HepG2 (cell line): ENCODE measurements around the gene RPAP2. TPM values are rescaled to one million over a fixed set of nuclear protein-coding genes. Genes with fewer than 3 reads are reported as not detected.
A peak's percentile ranks its signal among the peaks of the same experiment; 100 is the strongest.

Experiments used
- CENPT ChIP-seq: sonication (generic); formaldehyde crosslinking; IDR thresholded peaks from 2 replicates; pipeline ENCODE4 v1.8.0; 2022; ENCODE audit warnings: low read depth, mild to moderate bottlenecking, moderate library complexity, missing genetic modification reagents
- DMAP1 ChIP-seq: IDR thresholded peaks from 2 replicates; pipeline ENCODE4 v1.6.1; 2016
- FOXA1 ChIP-seq, 2 experiments: fragments of 450-650 bp in 1 of 2; sonication (generic) in 1 of 2; formaldehyde crosslinking in 1 of 2; IDR thresholded peaks; 2 replicates each; pipeline versions ENCODE4 v1.4.0 to v1.6.1; 2016 to 2020; ENCODE audit warnings: missing genetic modification reagents in 1 of 2
- FOXA3 ChIP-seq: IDR thresholded peaks from 2 replicates; pipeline ENCODE4 v1.6.1; 2016; ENCODE audit warnings: missing genetic modification reagents, missing compliant biosample characterization
- NONO ChIP-seq, 2 experiments: fragments of 450-650 bp in 1 of 2; sonication (generic) in 1 of 2; formaldehyde crosslinking in 1 of 2; IDR thresholded peaks in 1 of 2; conservative IDR thresholded peaks in 1 of 2; 2 replicates each; pipeline versions ENCODE4 v1.6.1 to v1.8.0; 2017 to 2022; ENCODE audit warnings: mild to moderate bottlenecking in 1 of 2, missing genetic modification reagents in 1 of 2, moderate library complexity in 1 of 2
- RARA ChIP-seq: IDR thresholded peaks from 2 replicates; pipeline ENCODE4 v1.6.1; 2016; ENCODE audit warnings: missing genetic modification reagents, missing compliant biosample characterization
- THAP7 ChIP-seq: sonication (generic); formaldehyde crosslinking; IDR thresholded peaks from 2 replicates; pipeline ENCODE4 v1.8.1; 2023; ENCODE audit warnings: mild to moderate bottlenecking, missing genetic modification reagents
- ZC3H13 ChIP-seq: sonication (generic); formaldehyde crosslinking; IDR thresholded peaks from 2 replicates; pipeline ENCODE4 v1.8.1; 2023; ENCODE audit warnings: mild to moderate bottlenecking, missing genetic modification reagents, moderate library complexity
- ZHX2 ChIP-seq, 2 experiments: sonication (generic) in 1 of 2; formaldehyde crosslinking in 1 of 2; IDR thresholded peaks; 2 replicates each; pipeline versions ENCODE4 v1.6.1 to v1.9.0; 2014 to 2022; ENCODE audit warnings: antibody characterized with exemption in 1 of 2, borderline replicate concordance in 1 of 2, inconsistent platforms in 1 of 2, low read depth in 1 of 2, missing genetic modification reagents in 1 of 2
- ZMYM3 ChIP-seq: sonication (generic); formaldehyde crosslinking; IDR thresholded peaks from 2 replicates; pipeline ENCODE4 v1.5.1; 2020; ENCODE audit warnings: mild to moderate bottlenecking, missing genetic modification reagents
- ZNF142 ChIP-seq: sonication (generic); formaldehyde crosslinking; IDR thresholded peaks from 2 replicates; pipeline ENCODE4 v1.4.0; 2020; ENCODE audit warnings: missing genetic modification reagents
- ZNF230 ChIP-seq: sonication (generic); formaldehyde crosslinking; IDR thresholded peaks from 2 replicates; pipeline ENCODE4 v1.4.0; 2020; ENCODE audit warnings: mild to moderate bottlenecking, missing genetic modification reagents
- ZNF232 ChIP-seq: sonication (generic); formaldehyde crosslinking; IDR thresholded peaks from 2 replicates; pipeline ENCODE4 v1.4.0; 2020; ENCODE audit warnings: missing genetic modification reagents, borderline replicate concordance
- ZNF891 ChIP-seq: sonication (generic); formaldehyde crosslinking; IDR thresholded peaks from 2 replicates; pipeline ENCODE4 v1.5.0; 2020; ENCODE audit warnings: mild to moderate bottlenecking, missing genetic modification reagents
- polyA plus RNA-seq, 8 experiments: library from polyadenylated mRNA; depleted of rRNA in 3 of 8; stranded (reverse) in 7 of 8; unstranded in 1 of 8; fragments of >200 nt; fragmentation: Illumina TruSeq in 4 of 8; extraction: Trizol in 4 of 8; gene quantifications; 2 replicates each; pipeline versions ENCODE4 v1.2.1 to v1.2.3, GENCODE V29; 2011 to 2016; ENCODE audit warnings: low read depth in 4 of 8, missing spikeins in 1 of 8, mixed read lengths in 1 of 8; ENCODE audit not compliant: insufficient read depth in 1 of 8
- total RNA-seq, 5 experiments: library from RNA; depleted of rRNA; stranded (reverse); fragments of >200 nt; fragmentation: Illumina TruSeq; extraction: Trizol; gene quantifications; 2 replicates each; pipeline ENCODE4 v1.2.3, GENCODE V29; 2016; ENCODE audit warnings: low read depth in 1 of 5

The RPAP2 gene
- total and polyA plus RNA-seq, 2 of the 13 experiments (the other 11 are each of a cell fraction or from before 2014, with no cell fraction given): 10.0 to 34.8 TPM

- TF ChIP-seq NONO (IDR thresholded peaks at IDR 0.05) (no peak), NONO (CRISPR knock-in tag; conservative IDR thresholded peaks at IDR 0.05) (peak; percentile 62; the same call in 1 of the 2 replicates), FOXA1 (IDR thresholded peaks at IDR 0.05) (no peak), FOXA1 (CRISPR knock-in tag; IDR thresholded peaks at IDR 0.05) (0 out of 2 replicates have a peak, but pooled peaks have one; percentile 21), ZHX2 (IDR thresholded peaks at IDR 0.05; ENCODE audit: low read depth) (no peak), ZHX2 (CRISPR knock-in tag; IDR thresholded peaks at IDR 0.05; ENCODE audit: borderline replicate concordance) (no peak; the same call in 1 of the 2 replicates), THAP7 (CRISPR knock-in tag) (peak; percentile 85; the same call in 1 of the 2 replicates), FOXA3 (CRISPR knock-in tag) (peak; percentile 29; the same call in 1 of the 2 replicates), RARA (CRISPR knock-in tag) (peak; percentile 12; the same call in 1 of the 2 replicates), ZNF232 (CRISPR knock-in tag) (peak; percentile 28; the same call in 1 of the 2 replicates), ZNF142 (0 out of 2 replicates have a peak, but pooled peaks have one; percentile 38), ZNF230 (CRISPR knock-in tag) (peak; percentile 35; the same call in 1 of the 2 replicates), CENPT (peak; percentile 53; the same call in 1 of the 2 replicates), ZNF891 (CRISPR knock-in tag) (peak; percentile 94; the same call in 1 of the 2 replicates), ZMYM3 (CRISPR knock-in tag) (peak; percentile 29; the same call in 1 of the 2 replicates), DMAP1 (CRISPR knock-in tag) (peak; percentile 90; the same call in 1 of the 2 replicates), ZC3H13 (0 out of 2 replicates have a peak, but pooled peaks have one; percentile 36)
These were observed at the start of gene RPAP2, which contains the start of gene GLMN (continued) for GRCh38 chr1:92298573-92299476.
